Caki2 (cell line): ENCODE data around the gene MAL. TPM values are rescaled to one million over a fixed set of nuclear protein-coding genes. Genes with fewer than 3 reads are reported as not detected.
"Not testable (repeated sequence)": the region's sequence is repeated elsewhere in the genome, so short reads cannot be mapped to it uniquely, and the experiment has no call there.

Experiments used
- DNase-seq: peaks from one replicate; pipeline ENCODE4 v3.0.0-alpha.2; 2015; ENCODE audit warnings: low read depth
- in situ Hi-C: cut with HindIII; loops from 2 replicates; pipeline ENCODE4 v1.10.0; 2016; ENCODE audit warnings: low sequenced_read_pairs, low pct_unique_long_range_greater_than_20kb, mixed read lengths
- total RNA-seq: library from RNA; depleted of rRNA; stranded (reverse); fragments of >200 nt; shearing (Covaris generic); gene quantifications from 2 replicates; pipeline ENCODE4 v1.2.3, GENCODE V29; 2014; ENCODE audit warnings: low replicate concordance

The MAL gene
- total RNA-seq, 1 experiment from 2014 or later = 1.4 TPM

- in situ Hi-C loops = no loop called here
- no peak for DNase-seq
Observed at GRCh38 chr2:95024960-95025405, 525 bp upstream of the MAL start.

- in situ Hi-C loops = no loop called here
Observed at GRCh38 chr2:95026471-95027368, 1.2 kb downstream of the MAL start.

GRCh38 chr2:95027369-95027720 lies 1.8 kb downstream of the MAL start:
- in situ Hi-C loops = no loop called here
- DNase-seq = no peak

More at GRCh38 chr2:95026471-95027368, 1.2 kb downstream of the MAL start:
- no peak for DNase-seq

DNA sequence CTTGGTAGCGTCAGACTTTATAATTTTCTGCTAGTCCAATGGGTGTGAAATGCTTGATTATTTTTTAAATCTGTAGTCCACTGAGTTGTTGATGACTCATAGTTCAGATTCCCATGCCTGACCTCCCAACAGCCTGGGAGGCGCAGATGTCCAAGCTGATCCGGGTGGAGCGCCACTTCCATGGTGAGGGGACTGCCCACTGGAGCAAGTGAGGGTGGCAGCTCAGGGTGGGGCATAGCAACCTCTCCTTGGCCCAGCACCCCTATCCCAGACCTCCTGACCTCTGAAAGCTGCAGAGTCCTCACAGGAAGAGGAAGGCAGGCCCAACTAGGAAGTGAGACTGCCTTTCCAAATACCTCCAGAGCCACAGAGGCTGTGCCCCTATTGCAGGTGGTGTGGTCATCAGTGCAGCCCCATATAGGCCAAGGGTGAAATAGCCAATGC lies 4.4 kb downstream of the MAL start:
- in situ Hi-C loops = no loop called here
- peak; percentile 90 for DNase-seq

GRCh38 chr2:95030496-95030895 lies 5.0 kb downstream of the MAL start:
- in situ Hi-C loops = no loop called here
- peak; percentile 83 for DNase-seq

GRCh38 chr2:95031076-95031725 lies 5.7 kb downstream of the MAL start:
- in situ Hi-C loops = no loop called here
- DNase-seq = peak; percentile 64

- in situ Hi-C loops = no loop called here
- DNase-seq = no peak
Observed at GRCh38 chr2:95031726-95032116, 6.2 kb downstream of the MAL start.

DNA sequence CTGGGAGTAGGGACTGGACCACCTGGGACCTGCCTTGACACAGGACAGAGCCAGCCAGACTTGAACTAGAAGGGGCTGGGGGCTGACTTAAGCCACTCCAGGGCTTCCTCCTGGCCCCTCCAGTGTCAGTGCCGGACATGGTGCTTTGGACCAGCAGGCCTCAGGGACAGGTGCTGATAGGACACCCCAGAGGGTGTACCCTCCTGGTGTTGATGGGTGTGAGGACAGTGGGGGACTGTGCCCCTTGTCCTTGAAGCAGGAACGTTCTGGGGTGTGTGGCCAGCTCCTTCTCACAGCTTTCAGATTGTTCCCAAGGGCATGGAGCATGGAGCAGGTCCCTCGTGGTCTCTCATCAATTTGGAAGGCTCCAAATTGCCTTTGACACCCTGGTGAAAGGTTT lies 6.8 kb downstream of the MAL start:
- no peak for DNase-seq
- in situ Hi-C loops = no loop called here

GRCh38 chr2:95032868-95033603 lies 7.5 kb downstream of the MAL start:
- no peak for DNase-seq
- in situ Hi-C loops = no loop called here

DNA sequence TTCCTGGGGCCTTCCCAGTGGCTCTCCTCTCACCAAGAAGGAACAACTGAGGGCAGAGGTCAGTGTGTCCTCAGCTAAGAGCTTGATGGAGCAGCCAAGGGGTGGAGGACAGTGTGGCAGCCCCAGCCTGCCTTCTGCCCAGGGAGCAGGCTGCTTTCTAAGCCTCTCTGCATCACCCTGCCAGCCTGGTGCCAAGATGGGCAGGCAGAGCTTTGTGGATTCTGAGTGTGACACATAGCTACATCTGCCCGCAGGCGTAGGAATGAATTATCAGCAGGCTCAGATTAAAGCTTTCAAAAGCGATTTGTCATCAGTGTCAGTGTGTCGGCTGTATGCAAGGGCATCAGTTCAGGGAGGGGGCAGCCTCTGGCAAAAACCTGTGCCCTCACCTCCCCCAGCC lies 8.7 kb downstream of the MAL start:
- DNase-seq = peak; percentile 69
- in situ Hi-C loops = no loop called here

DNA sequence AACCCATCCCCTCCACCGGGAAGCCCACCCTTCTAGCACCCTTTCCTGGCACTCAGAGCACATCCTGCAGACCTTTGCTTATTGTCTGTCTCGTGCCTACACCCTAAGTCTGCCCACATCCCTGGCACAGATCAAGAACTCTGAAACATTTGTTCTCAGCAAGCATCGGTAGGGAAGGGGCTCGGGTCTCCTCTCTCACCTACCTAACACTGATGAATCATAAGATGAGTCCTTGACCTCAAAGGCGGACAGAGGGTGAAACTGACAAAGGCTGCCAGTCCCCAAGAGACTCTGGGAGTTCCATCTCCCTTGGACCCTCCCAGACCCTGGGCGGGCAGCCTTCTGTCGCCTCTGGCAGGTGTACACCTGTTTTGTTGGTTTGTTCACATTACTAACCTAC lies 9.3 kb downstream of the MAL start:
- no peak for DNase-seq
- in situ Hi-C loops = no loop called here

DNA sequence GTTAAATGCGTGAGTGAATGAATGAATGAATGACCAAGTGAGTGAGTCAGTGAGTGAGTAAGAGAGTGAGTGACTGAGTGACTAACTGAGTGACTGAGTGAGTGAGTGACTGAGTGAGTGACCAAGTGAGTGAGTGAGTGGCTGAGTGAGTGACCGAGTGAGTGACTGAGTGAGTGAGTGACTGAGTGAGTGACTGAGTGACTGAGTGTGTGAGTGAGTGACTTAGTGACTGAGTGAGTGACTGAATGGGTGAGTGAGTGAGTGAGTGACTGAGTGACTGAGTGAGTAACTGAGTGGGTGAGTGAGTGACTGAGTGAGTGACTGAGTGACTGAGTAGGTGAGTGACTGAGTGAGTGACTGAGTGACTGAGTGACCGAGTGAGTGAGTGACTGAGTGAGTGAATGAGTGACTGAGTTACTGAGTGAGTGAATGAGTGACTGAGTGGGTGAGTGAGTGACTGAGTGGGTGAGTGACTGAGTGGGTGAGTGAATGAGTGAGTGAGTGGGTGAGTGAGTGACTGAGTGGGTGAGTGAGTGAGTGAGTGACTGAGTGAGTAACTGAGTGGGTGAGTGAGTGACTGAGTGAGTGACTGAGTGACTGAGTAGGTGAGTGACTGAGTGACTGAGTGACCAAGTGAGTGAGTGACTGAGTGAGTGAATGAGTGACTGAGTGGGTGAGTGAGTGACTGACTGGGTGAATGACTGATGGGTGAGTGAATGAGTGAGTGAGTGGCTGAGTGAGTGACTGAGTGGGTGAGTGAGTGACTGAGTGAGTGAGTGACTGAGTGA lies 11.3 kb downstream of the MAL start:
- in situ Hi-C loops = no loop called here
- DNase-seq = no peak

DNA sequence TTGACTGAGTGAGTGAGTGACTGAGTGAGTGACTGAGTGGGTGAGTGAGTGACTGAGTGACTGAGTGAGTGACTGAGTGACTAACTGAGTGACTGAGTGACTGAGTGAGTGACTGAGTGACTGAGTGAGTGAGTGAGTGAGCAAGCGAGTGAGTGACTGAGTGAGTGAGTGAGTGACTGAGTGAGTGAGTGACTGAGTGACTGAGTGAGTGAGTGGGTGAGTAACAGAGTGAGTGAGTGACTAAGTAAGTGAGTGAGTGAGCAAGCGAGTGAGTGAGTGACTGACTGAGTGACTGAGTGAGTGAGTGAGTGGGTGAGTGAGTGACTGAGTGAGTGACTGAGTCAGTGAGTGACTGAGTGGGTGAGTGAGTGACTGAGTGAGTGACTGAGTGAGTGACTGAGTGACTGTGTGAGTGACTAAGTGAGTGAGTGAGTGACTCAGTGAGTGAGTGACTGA lies 11.9 kb downstream of the MAL start:
- no peak for DNase-seq
- in situ Hi-C loops = no loop called here

- DNase-seq, in situ Hi-C loops: not testable (repeated sequence)
Observed at GRCh38 chr2:95037841-95038585, 12.5 kb downstream of the MAL start.

GRCh38 chr2:95038635-95039298 lies 13.3 kb downstream of the MAL start:
- in situ Hi-C loops = no loop called here
- DNase-seq = no peak

DNA sequence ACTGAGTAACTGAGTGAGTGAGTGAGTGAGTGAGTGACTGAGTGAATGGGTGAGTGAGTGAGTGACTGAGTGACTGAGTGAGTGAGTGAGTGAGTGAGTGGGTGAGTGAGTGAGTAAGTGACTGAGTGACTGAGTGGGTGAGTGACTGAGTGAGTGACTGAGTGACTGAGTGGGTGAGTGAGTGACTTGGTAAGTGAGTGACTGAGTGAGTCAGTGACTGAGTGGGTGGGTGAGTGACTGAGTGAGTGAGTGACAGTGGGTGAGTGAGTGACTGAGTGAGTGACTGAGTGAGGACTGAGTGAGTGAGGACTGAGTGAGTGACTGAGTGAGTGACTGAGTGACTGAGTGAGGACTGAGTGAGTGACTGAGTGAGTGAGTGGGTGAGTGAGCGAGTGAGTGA lies 13.9 kb downstream of the MAL start:
- in situ Hi-C loops = no loop called here

GRCh38 chr2:95039978-95040377 lies 14.5 kb downstream of the MAL start:
- in situ Hi-C loops = no loop called here
- no peak for DNase-seq

More for the DNA sequence above, 13.9 kb downstream of the MAL start:
- DNase-seq = no peak
